Measurements from ENCODE around the gene PACSIN2. TPM values are rescaled to one million over a fixed set of nuclear protein-coding genes. Genes with fewer than 3 reads are reported as not detected.

The PACSIN2 gene
- total and polyA plus RNA-seq, 2 experiments from 2014 or later: 23.5 to 57.3 TPM

DNA sequence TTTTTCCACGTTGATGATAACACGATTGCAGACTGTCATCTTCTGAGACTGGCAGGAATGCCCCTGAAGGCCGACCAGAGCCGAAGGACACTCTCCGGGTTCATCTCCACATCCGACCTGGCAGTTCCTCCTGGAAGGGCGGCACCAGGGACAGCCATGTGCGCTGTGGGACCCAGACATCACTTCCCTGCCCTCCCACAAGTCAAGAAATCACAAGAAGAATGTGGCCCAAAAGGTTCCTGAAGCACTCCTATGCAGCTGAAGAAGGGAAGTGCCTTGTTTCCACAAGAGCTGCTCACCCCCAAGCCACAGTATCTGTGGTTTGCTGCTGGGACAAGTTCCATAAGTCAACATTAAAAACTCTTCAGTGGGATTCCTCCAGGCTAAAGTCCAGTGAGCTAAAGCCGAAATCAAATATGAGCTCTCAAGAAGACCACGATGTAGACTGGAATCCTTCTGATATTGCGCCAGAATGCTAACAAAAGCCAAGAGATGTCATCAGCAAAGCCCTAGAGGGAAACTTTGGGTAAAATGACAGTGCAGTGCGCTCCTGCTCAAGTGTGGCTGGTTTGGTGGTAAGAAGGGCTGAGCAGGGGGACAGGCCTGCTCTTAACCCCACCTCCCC, 21.2 kb downstream of the PACSIN2 start (continued):
- TF ChIP-seq, protein P1, sequence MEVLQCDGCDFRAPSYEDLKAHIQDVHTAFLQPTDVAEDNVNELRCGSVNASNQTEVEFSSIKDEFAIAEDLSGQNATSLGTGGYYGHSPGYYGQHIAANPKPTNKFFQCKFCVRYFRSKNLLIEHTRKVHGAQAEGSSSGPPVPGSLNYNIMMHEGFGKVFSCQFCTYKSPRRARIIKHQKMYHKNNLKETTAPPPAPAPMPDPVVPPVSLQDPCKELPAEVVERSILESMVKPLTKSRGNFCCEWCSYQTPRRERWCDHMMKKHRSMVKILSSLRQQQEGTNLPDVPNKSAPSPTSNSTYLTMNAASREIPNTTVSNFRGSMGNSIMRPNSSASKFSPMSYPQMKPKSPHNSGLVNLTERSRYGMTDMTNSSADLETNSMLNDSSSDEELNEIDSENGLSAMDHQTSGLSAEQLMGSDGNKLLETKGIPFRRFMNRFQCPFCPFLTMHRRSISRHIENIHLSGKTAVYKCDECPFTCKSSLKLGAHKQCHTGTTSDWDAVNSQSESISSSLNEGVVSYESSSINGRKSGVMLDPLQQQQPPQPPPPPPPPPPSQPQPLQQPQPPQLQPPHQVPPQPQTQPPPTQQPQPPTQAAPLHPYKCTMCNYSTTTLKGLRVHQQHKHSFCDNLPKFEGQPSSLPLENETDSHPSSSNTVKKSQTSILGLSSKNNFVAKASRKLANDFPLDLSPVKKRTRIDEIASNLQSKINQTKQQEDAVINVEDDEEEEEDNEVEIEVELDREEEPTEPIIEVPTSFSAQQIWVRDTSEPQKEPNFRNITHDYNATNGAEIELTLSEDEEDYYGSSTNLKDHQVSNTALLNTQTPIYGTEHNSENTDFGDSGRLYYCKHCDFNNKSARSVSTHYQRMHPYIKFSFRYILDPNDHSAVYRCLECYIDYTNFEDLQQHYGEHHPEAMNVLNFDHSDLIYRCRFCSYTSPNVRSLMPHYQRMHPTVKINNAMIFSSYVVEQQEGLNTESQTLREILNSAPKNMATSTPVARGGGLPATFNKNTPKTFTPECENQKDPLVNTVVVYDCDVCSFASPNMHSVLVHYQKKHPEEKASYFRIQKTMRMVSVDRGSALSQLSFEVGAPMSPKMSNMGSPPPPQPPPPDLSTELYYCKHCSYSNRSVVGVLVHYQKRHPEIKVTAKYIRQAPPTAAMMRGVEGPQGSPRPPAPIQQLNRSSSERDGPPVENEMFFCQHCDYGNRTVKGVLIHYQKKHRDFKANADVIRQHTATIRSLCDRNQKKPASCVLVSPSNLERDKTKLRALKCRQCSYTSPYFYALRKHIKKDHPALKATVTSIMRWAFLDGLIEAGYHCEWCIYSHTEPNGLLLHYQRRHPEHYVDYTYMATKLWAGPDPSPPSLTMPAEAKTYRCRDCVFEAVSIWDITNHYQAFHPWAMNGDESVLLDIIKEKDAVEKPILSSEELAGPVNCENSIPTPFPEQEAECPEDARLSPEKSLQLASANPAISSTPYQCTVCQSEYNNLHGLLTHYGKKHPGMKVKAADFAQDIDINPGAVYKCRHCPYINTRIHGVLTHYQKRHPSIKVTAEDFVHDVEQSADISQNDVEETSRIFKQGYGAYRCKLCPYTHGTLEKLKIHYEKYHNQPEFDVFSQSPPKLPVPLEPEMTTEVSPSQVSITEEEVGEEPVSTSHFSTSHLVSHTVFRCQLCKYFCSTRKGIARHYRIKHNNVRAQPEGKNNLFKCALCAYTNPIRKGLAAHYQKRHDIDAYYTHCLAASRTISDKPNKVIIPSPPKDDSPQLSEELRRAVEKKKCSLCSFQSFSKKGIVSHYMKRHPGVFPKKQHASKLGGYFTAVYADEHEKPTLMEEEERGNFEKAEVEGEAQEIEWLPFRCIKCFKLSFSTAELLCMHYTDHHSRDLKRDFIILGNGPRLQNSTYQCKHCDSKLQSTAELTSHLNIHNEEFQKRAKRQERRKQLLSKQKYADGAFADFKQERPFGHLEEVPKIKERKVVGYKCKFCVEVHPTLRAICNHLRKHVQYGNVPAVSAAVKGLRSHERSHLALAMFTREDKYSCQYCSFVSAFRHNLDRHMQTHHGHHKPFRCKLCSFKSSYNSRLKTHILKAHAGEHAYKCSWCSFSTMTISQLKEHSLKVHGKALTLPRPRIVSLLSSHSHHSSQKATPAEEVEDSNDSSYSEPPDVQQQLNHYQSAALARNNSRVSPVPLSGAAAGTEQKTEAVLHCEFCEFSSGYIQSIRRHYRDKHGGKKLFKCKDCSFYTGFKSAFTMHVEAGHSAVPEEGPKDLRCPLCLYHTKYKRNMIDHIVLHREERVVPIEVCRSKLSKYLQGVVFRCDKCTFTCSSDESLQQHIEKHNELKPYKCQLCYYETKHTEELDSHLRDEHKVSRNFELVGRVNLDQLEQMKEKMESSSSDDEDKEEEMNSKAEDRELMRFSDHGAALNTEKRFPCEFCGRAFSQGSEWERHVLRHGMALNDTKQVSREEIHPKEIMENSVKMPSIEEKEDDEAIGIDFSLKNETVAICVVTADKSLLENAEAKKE (CRISPR knock-in tag; IDR thresholded peaks at IDR 0.05): no peak
- no peak for TF ChIP-seq ZNF331 (CRISPR knock-in tag; IDR thresholded peaks at IDR 0.05; ENCODE audit: low read depth)
- TF ChIP-seq, protein P2, sequence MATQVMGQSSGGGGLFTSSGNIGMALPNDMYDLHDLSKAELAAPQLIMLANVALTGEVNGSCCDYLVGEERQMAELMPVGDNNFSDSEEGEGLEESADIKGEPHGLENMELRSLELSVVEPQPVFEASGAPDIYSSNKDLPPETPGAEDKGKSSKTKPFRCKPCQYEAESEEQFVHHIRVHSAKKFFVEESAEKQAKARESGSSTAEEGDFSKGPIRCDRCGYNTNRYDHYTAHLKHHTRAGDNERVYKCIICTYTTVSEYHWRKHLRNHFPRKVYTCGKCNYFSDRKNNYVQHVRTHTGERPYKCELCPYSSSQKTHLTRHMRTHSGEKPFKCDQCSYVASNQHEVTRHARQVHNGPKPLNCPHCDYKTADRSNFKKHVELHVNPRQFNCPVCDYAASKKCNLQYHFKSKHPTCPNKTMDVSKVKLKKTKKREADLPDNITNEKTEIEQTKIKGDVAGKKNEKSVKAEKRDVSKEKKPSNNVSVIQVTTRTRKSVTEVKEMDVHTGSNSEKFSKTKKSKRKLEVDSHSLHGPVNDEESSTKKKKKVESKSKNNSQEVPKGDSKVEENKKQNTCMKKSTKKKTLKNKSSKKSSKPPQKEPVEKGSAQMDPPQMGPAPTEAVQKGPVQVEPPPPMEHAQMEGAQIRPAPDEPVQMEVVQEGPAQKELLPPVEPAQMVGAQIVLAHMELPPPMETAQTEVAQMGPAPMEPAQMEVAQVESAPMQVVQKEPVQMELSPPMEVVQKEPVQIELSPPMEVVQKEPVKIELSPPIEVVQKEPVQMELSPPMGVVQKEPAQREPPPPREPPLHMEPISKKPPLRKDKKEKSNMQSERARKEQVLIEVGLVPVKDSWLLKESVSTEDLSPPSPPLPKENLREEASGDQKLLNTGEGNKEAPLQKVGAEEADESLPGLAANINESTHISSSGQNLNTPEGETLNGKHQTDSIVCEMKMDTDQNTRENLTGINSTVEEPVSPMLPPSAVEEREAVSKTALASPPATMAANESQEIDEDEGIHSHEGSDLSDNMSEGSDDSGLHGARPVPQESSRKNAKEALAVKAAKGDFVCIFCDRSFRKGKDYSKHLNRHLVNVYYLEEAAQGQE (IDR thresholded peaks at IDR 0.05; ENCODE audit: unreplicated experiment): no peak
- TF ChIP-seq POLR2AphosphoS5 (IDR thresholded peaks at IDR 0.05; ENCODE audit: low read depth): no peak
- no peak for TF ChIP-seq EZH2 (IDR thresholded peaks at IDR 0.05; ENCODE audit: low read depth, unreplicated experiment)

Measured in GM23338 (cell line).